ENCODE results near the gene MTOR.

DNA sequence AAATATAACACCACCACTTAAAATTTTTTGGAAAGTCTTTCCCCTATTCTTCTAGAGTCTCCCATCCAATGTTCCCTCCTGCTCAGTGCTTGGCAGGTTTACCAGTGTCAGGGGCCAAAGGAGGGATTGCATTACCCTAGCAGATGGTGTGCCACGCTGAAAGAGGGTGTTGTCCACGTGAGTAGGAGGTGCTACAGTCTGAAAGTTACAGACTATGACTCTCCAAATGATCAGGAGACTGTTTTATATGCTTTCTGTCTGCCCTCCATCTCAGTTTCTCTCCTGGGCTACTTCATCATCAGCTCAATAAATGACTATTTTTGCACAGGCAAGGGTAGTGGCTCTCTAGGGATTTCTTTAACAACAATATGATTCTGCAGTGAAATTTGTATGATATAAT is 104.5 kb downstream of the MTOR start:
- TF ChIP-seq, protein P1, sequence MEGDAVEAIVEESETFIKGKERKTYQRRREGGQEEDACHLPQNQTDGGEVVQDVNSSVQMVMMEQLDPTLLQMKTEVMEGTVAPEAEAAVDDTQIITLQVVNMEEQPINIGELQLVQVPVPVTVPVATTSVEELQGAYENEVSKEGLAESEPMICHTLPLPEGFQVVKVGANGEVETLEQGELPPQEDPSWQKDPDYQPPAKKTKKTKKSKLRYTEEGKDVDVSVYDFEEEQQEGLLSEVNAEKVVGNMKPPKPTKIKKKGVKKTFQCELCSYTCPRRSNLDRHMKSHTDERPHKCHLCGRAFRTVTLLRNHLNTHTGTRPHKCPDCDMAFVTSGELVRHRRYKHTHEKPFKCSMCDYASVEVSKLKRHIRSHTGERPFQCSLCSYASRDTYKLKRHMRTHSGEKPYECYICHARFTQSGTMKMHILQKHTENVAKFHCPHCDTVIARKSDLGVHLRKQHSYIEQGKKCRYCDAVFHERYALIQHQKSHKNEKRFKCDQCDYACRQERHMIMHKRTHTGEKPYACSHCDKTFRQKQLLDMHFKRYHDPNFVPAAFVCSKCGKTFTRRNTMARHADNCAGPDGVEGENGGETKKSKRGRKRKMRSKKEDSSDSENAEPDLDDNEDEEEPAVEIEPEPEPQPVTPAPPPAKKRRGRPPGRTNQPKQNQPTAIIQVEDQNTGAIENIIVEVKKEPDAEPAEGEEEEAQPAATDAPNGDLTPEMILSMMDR (IDR thresholded peaks at IDR 0.05): no peak
- no peak for TF ChIP-seq EZH2phosphoT487 (IDR thresholded peaks at IDR 0.05)

All from neural progenitor cell (in vitro differentiated cells).